Activated naive CD8-positive, alpha-beta T cell treated with anti-CD3 and anti-CD28 coated beads, Interleukin-2, amount 10 ng/mL, durations not matched to agents 7 days and 5 days (primary cell): ENCODE results near the gene RIOK2. TPM values are rescaled to one million over a fixed set of nuclear protein-coding genes. Genes with fewer than 3 reads are reported as not detected.
"Not testable (repeated sequence)": the region's sequence is repeated elsewhere in the genome, so short reads cannot be mapped to it uniquely, and the experiment has no call there.

Experiments used
- ATAC-seq: fragments of 150-1000 bp; cut with Tn5 transposase; one replicate; pipeline ENCODE4 v1.10.0; 2021; ENCODE audit warnings: low read depth, moderate library complexity
- POLR2A ChIA-PET: fragments of 350-600 bp; sonication (Branson Sonifier 250); formaldehyde crosslinking; loops from one replicate; lab custom pipeline; 2021; ENCODE audit warnings: antibody characterized with exemption; lab: Charles Lee
- DNase-seq: peaks from one replicate; pipeline ENCODE4 v3.0.0; 2021
- H3K27ac Mint-ChIP-seq: one replicate; pipeline ENCODE4 v1.8.0; 2022; ENCODE audit warnings: mild to moderate bottlenecking, mixed read lengths
- H3K27me3 Mint-ChIP-seq: one replicate; pipeline ENCODE4 v1.8.0; 2022; ENCODE audit warnings: mild to moderate bottlenecking, moderate library complexity, mixed read lengths
- H3K36me3 Mint-ChIP-seq: one replicate; pipeline ENCODE4 v1.8.0; 2021; ENCODE audit warnings: mild to moderate bottlenecking, mixed read lengths
- H3K4me1 Mint-ChIP-seq: one replicate; pipeline ENCODE4 v1.8.0; 2021; ENCODE audit warnings: mixed read lengths
- H3K4me3 Mint-ChIP-seq: one replicate; pipeline ENCODE4 v1.8.0; 2022; ENCODE audit warnings: mild to moderate bottlenecking, moderate library complexity, mixed read lengths
- H3K9me3 Mint-ChIP-seq: one replicate; pipeline ENCODE4 v1.8.0; 2021; ENCODE audit warnings: mixed read lengths
- total RNA-seq, 2 experiments: library from RNA; stranded (reverse); gene quantifications; one replicate each; pipeline ENCODE4 v1.2.3, GENCODE V29; 2021

Gene RIOK2
- total RNA-seq, 2 experiments from 2014 or later = 23.6 to 28.1 TPM

DNA sequence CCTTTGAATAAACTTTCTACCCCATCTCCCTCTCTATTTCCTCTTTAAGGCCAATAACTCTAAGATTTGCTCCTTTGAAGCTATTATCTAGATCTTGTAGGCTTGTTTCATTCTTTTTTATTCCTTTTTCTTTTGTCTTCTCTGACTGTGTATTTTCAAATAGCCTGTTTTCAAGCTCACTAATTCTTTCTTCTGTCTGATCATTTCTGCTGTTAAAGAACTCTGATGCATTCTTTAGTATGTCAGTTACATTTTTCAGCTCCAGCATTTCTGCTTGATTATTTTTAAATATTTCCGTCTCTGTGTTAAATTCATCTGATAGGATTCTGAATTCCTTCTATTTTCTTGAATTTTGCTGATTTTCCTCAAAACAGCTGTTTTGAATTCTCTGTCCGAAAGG lies 25.4 kb downstream of the RIOK2 start:
- no peak for ATAC-seq
- peaks cover 12% of the 10 kb centered on the region for H3K27me3 Mint-ChIP-seq
- H3K9me3 Mint-ChIP-seq = peaks cover 15% of the 10 kb centered on the region
- no peak overlapping the region for H3K27ac Mint-ChIP-seq
- POLR2A ChIA-PET = no interaction called here
- H3K4me3 Mint-ChIP-seq = no peak overlapping the region
- H3K36me3 Mint-ChIP-seq = peaks cover 30% of the 10 kb centered on the region
- no peaks in the 10 kb centered on the region for H3K4me1 Mint-ChIP-seq
- DNase-seq = no peak

- H3K4me1 Mint-ChIP-seq = no peaks in the 10 kb centered on the region
- peaks cover 9% of the 10 kb centered on the region for H3K27me3 Mint-ChIP-seq
- no peak overlapping the region for H3K27ac Mint-ChIP-seq
- H3K36me3 Mint-ChIP-seq = peaks cover 3% of the 10 kb centered on the region
- no peak for DNase-seq
- no peak for ATAC-seq
- POLR2A ChIA-PET = no interaction called here
- H3K9me3 Mint-ChIP-seq = no peaks in the 10 kb centered on the region
- no peak overlapping the region for H3K4me3 Mint-ChIP-seq
These were observed 31.7 kb downstream of the RIOK2 start for GRCh38 chr5:97151370-97151769.

- Mint-ChIP-seq H3K9me3 (no peaks in the 10 kb centered on the region), H3K36me3 (no peaks in the 10 kb centered on the region), H3K4me3 (no peak overlapping the region), H3K27ac (no peak overlapping the region), H3K27me3 (peaks cover 11% of the 10 kb centered on the region), H3K4me1 (no peaks in the 10 kb centered on the region)
- no peak for DNase-seq
- no peak for ATAC-seq
- POLR2A ChIA-PET = no interaction called here
These were observed 32.6 kb downstream of the RIOK2 start for GRCh38 chr5:97150401-97150800.

DNA sequence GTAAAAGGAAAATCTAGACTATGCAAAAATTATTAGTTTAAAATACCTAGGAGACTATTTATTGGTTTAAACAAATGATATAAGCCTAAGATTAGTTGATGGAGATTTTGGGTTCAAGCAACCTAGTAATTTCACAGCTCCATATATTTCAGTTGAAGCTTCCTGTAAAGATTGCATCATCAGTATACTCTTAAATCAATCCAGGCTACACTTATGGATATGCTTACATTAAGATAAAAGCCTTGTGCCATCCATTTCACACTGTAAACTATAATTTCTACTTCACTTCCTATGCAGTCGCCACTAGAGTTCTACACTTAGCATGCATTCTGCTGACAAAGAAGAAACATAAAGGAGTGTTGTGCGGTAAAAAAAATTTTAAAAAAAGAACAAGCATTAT lies 33.3 kb downstream of the RIOK2 start:
- no peaks in the 10 kb centered on the region for H3K36me3 Mint-ChIP-seq
- H3K9me3 Mint-ChIP-seq = no peaks in the 10 kb centered on the region
- H3K4me1 Mint-ChIP-seq = no peaks in the 10 kb centered on the region
- POLR2A ChIA-PET = interaction anchor here (0.6 kb wide), 1 partner anchor 278 kb away, joined by 3 read pairs; no protein-coding TSS in a partner anchor
- H3K27ac Mint-ChIP-seq = no peak overlapping the region
- no peak overlapping the region for H3K4me3 Mint-ChIP-seq
- DNase-seq (no peak), ATAC-seq (no peak)
- H3K27me3 Mint-ChIP-seq = peaks cover 9% of the 10 kb centered on the region

- H3K27ac Mint-ChIP-seq = no peak overlapping the region
- no peaks in the 10 kb centered on the region for H3K36me3 Mint-ChIP-seq
- no peaks in the 10 kb centered on the region for H3K9me3 Mint-ChIP-seq
- H3K27me3 Mint-ChIP-seq = peaks cover 8% of the 10 kb centered on the region
- H3K4me1 Mint-ChIP-seq = no peaks in the 10 kb centered on the region
- POLR2A ChIA-PET = no interaction called here
- no peak for ATAC-seq
- no peak for DNase-seq
- H3K4me3 Mint-ChIP-seq = no peak overlapping the region
These were observed 34.8 kb downstream of the RIOK2 start for GRCh38 chr5:97148288-97148687.

DNA sequence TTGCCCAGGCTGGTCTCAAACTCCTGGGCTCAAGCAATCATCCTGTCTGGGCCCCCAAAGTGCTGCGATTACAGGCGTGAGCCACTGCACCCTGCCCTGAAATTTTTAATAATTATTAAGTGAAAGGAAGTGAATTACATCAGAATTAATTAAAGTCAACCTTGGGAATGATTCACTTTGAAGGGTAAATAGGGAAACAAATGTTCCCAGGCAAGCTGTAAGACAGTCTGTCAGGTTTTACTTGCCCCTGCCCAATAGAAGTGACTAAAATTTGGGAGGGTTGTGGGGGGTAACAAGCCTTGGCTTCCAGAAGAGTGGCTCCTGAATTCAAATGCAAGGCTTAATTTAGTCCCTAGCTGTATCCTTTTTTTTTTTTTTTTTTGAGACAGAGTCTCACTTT lies 39.3 kb downstream of the RIOK2 start:
- ATAC-seq = no peak
- H3K4me3 Mint-ChIP-seq = no peak overlapping the region
- peaks cover 3% of the 10 kb centered on the region for H3K4me1 Mint-ChIP-seq
- H3K36me3 Mint-ChIP-seq = no peaks in the 10 kb centered on the region
- POLR2A ChIA-PET = no interaction called here
- H3K9me3 Mint-ChIP-seq = no peaks in the 10 kb centered on the region
- peaks cover 32% of the 10 kb centered on the region for H3K27me3 Mint-ChIP-seq
- DNase-seq = no peak
- no peak overlapping the region for H3K27ac Mint-ChIP-seq

GRCh38 chr5:97142521-97143254 lies 40.4 kb downstream of the RIOK2 start, which contains the start of gene LIX1:
Gene LIX1, minus strand, starts transcription at chr5:97142611. Its CDS starts 35 bp downstream, at chr5:97142576.
- no peak within 1 kb of the TSS for H3K4me3 Mint-ChIP-seq
- peaks cover 37% of the 10 kb centered on the region for H3K27me3 Mint-ChIP-seq
- POLR2A ChIA-PET = interaction anchor here (0.5 to 1.0 kb wide), 3 partner anchors 101 to 207 kb away, joined by 3 to 8 read pairs (median 3); partner anchors contain the start of gene LNPEP
- no peaks in the 10 kb centered on the region for H3K36me3 Mint-ChIP-seq
- peaks cover 3% of the 10 kb centered on the region for H3K4me1 Mint-ChIP-seq
- no peaks in the 10 kb centered on the region for H3K9me3 Mint-ChIP-seq
- no peak within 1 kb of the TSS for H3K27ac Mint-ChIP-seq
- ATAC-seq = peak; percentile 90
- DNase-seq = no peak

DNA sequence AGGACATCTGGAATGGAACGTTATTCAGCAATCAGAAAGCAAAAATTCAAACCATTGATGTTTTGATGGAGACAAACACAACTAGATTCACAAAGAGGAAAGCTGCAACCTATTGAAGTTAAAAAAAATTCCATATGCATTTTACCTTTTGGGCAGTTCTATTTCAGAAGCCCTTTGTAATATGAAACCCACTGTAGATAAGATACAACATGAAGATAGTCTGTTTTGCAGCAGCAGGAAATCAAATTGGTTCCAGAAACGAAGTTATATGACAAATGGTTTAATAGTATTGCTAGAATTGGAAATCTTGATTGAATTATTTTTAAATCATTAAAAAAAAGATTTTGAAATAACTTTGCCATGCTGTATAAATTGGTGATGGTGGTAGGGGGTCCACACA lies 41.5 kb downstream of the RIOK2 start:
- H3K9me3 Mint-ChIP-seq = no peaks in the 10 kb centered on the region
- ATAC-seq (no peak), DNase-seq (no peak)
- H3K27ac Mint-ChIP-seq = no peak overlapping the region
- POLR2A ChIA-PET = no interaction called here
- H3K36me3 Mint-ChIP-seq = no peaks in the 10 kb centered on the region
- no peak overlapping the region for H3K4me3 Mint-ChIP-seq
- H3K27me3 Mint-ChIP-seq = peaks cover 39% of the 10 kb centered on the region
- H3K4me1 Mint-ChIP-seq = peaks cover 3% of the 10 kb centered on the region

DNA sequence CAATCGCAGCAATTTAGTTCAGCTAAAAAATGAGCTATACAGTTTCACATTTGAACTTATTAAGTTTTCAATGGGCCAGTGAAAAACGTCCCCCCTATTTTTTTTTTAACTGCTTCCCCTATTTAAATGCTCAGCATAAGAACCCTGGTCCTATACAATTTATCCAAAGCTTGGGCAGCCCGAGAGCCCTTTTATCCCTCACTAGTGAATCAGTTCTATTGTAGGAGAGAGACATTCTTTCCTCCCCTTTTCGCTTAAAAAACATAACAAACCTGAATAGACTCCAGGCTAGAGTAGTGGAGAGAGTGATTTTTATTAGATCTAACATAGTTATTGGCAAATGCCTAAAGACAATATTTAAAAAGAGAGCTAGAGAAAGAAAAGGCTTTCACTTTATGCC lies 42.0 kb downstream of the RIOK2 start:
- Mint-ChIP-seq H3K4me3 (no peak overlapping the region), H3K27ac (no peak overlapping the region), H3K4me1 (peaks cover 3% of the 10 kb centered on the region), H3K27me3 (peaks cover 37% of the 10 kb centered on the region), H3K36me3 (no peaks in the 10 kb centered on the region), H3K9me3 (no peaks in the 10 kb centered on the region)
- POLR2A ChIA-PET = no interaction called here
- no peak for DNase-seq
- ATAC-seq = no peak

- H3K27ac Mint-ChIP-seq, H3K4me1 Mint-ChIP-seq, H3K9me3 Mint-ChIP-seq, H3K36me3 Mint-ChIP-seq, ATAC-seq, DNase-seq, POLR2A ChIA-PET, H3K4me3 Mint-ChIP-seq: not testable (repeated sequence)
- H3K27me3 Mint-ChIP-seq = peaks cover 36% of the 10 kb centered on the region
These were observed 42.8 kb downstream of the RIOK2 start for GRCh38 chr5:97140250-97140649.

DNA sequence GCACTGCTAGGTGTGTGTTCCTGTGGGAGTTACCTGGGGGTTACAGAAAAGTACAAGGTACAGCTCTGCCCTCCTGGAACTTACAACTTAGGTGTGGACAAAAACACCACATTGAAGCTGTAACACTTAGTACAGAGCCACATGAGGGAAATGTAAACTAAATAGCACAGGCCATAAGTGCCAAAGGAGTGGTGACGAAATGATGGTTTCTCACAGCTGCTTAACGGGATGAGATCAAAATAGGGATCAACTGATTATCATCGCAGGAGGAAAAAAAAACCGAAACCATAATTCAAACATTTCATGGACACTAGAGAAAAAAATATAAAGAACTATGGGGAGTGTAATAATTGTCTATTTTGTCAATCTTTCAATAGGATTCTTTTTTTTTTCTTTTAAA lies 46.6 kb downstream of the RIOK2 start:
- H3K27me3 Mint-ChIP-seq = peaks cover 23% of the 10 kb centered on the region
- no peaks in the 10 kb centered on the region for H3K36me3 Mint-ChIP-seq
- no peak overlapping the region for H3K27ac Mint-ChIP-seq
- H3K9me3 Mint-ChIP-seq = no peaks in the 10 kb centered on the region
- POLR2A ChIA-PET = no interaction called here
- ATAC-seq = no peak
- peaks cover 7% of the 10 kb centered on the region for H3K4me1 Mint-ChIP-seq
- no peak overlapping the region for H3K4me3 Mint-ChIP-seq
- no peak for DNase-seq

DNA sequence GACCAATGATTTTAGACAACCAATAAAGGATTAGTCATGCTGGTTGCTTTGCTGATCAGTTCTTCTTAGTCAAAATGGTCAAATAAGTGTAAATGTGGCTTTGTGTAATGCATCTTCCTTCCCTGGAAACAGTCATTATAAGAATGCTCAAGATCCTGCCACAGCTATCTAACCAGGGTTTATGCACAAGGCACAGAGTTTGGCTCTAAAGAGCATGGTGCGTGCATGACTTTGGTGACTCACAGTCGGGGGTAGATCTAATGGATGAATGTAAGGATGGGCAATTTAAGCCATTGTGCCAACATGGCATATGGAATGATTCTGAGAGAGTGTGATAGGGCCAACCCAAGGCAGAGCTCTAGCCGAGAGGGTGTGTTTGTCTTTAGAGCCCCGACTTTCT lies 47.2 kb downstream of the RIOK2 start:
- no peaks in the 10 kb centered on the region for H3K36me3 Mint-ChIP-seq
- H3K9me3 Mint-ChIP-seq = no peaks in the 10 kb centered on the region
- DNase-seq = no peak
- no peak overlapping the region for H3K27ac Mint-ChIP-seq
- H3K27me3 Mint-ChIP-seq = peaks cover 17% of the 10 kb centered on the region
- H3K4me3 Mint-ChIP-seq = no peak overlapping the region
- POLR2A ChIA-PET = no interaction called here
- ATAC-seq = no peak
- peaks cover 7% of the 10 kb centered on the region for H3K4me1 Mint-ChIP-seq

GRCh38 chr5:97134634-97135033 lies 48.4 kb downstream of the RIOK2 start:
- POLR2A ChIA-PET = no interaction called here
- Mint-ChIP-seq H3K9me3 (no peaks in the 10 kb centered on the region), H3K27me3 (peaks cover 14% of the 10 kb centered on the region), H3K36me3 (no peaks in the 10 kb centered on the region), H3K4me3 (no peak overlapping the region), H3K27ac (no peak overlapping the region), H3K4me1 (peaks cover 7% of the 10 kb centered on the region)
- no peak for DNase-seq
- no peak for ATAC-seq

- DNase-seq (no peak), ATAC-seq (no peak)
- Mint-ChIP-seq H3K4me3 (no peak overlapping the region), H3K27me3 (peaks cover 10% of the 10 kb centered on the region), H3K9me3 (no peaks in the 10 kb centered on the region), H3K36me3 (no peaks in the 10 kb centered on the region), H3K27ac (no peak overlapping the region), H3K4me1 (peaks cover 10% of the 10 kb centered on the region)
- POLR2A ChIA-PET = no interaction called here
These were observed 49.9 kb downstream of the RIOK2 start for GRCh38 chr5:97133101-97133500.
